Measurements from ENCODE around the gene TMEM256. TPM values are rescaled to one million over a fixed set of nuclear protein-coding genes. Genes with fewer than 3 reads are reported as not detected.

The TMEM256 gene
- 10 to 100 TPM; 82.4 to 93.2 (median 86.5) TPM for polyA plus RNA-seq (ENCODE audit: insufficient read length in 3 of 3)

GRCh38 chr17:7403977-7404736 is at the start of gene TMEM256:
Gene TMEM256 (minus strand): TSS chr17:7404097. CDS start chr17:7404084, 13 bp downstream.
- peak; percentile 95 to 99 (median 97) for DNase-seq (ENCODE audit: low read depth in 3 of 3, low spot score in 2 of 3)

GRCh38 chr17:7448461-7448860 is 44.6 kb upstream of the TMEM256 start:
- no peak for DNase-seq (ENCODE audit: low read depth in 3 of 3, low spot score in 2 of 3)

GRCh38 chr17:7445619-7445968 is 41.7 kb upstream of the TMEM256 start:
- DNase-seq (ENCODE audit: low read depth in 3 of 3, low spot score in 2 of 3) = no peak

- no peak for DNase-seq (ENCODE audit: low read depth in 3 of 3, low spot score in 2 of 3)
These were observed 41.1 kb upstream of the TMEM256 start, which contains the start of gene CHRNB1 for GRCh38 chr17:7444682-7445618. Gene CHRNB1 (plus strand): TSS chr17:7445061. CDS start chr17:7445128, 67 bp downstream.

- DNase-seq (ENCODE audit: low read depth in 3 of 3, low spot score in 2 of 3) = no peak
These were observed 39.9 kb upstream of the TMEM256 start for GRCh38 chr17:7443499-7444485.

GRCh38 chr17:7442142-7442541 is 38.2 kb upstream of the TMEM256 start:
- no peak for DNase-seq (ENCODE audit: low read depth in 3 of 3, low spot score in 2 of 3)

- no peak for DNase-seq (ENCODE audit: low read depth in 3 of 3, low spot score in 2 of 3)
These were observed 37.4 kb upstream of the TMEM256 start for GRCh38 chr17:7441266-7441665.

GRCh38 chr17:7440834-7441195 is 36.9 kb upstream of the TMEM256 start:
- DNase-seq (ENCODE audit: low read depth in 3 of 3, low spot score in 2 of 3) = no peak

GRCh38 chr17:7440113-7440833 is 36.4 kb upstream of the TMEM256 start:
- no peak for DNase-seq (ENCODE audit: low read depth in 3 of 3, low spot score in 2 of 3)

- no peak for DNase-seq (ENCODE audit: low read depth in 3 of 3, low spot score in 2 of 3)
These were observed 35.7 kb upstream of the TMEM256 start, which contains the start of gene FGF11 for GRCh38 chr17:7439462-7440112. Gene FGF11 (plus strand): TSS chr17:7439512. CDS start chr17:7439621, 109 bp downstream.

GRCh38 chr17:7438656-7439460 is 35.0 kb upstream of the TMEM256 start:
- no peak for DNase-seq (ENCODE audit: low read depth in 3 of 3, low spot score in 2 of 3)

GRCh38 chr17:7437950-7438614 is 34.2 kb upstream of the TMEM256 start:
- no peak for DNase-seq (ENCODE audit: low read depth in 3 of 3, low spot score in 2 of 3)

GRCh38 chr17:7437369-7437863 is 33.5 kb upstream of the TMEM256 start:
- no peak for DNase-seq (ENCODE audit: low read depth in 3 of 3, low spot score in 2 of 3)

- DNase-seq (ENCODE audit: low read depth in 3 of 3, low spot score in 2 of 3) = no peak
These were observed 32.9 kb upstream of the TMEM256 start for GRCh38 chr17:7436556-7437368.

- DNase-seq (ENCODE audit: low read depth in 3 of 3, low spot score in 2 of 3) = no peak
These were observed 32.0 kb upstream of the TMEM256 start for GRCh38 chr17:7435676-7436555.

- DNase-seq (ENCODE audit: low read depth in 3 of 3, low spot score in 2 of 3) = no peak
These were observed 28.4 kb upstream of the TMEM256 start for GRCh38 chr17:7432296-7432695.

Measured in right renal cortex interstitium (tissue), 3 donors.